H1 (cell line): ENCODE data around the gene TRMT61A. TPM values are rescaled to one million over a fixed set of nuclear protein-coding genes. Genes with fewer than 3 reads are reported as not detected.
A peak's percentile ranks its signal among the peaks of the same experiment; 100 is the strongest.

Source experiments
- CTCF ChIA-PET: fragments of 300-600 bp; sonication (Branson Sonifier 250); formaldehyde crosslinking; loops from one replicate; lab custom pipeline; 2021; ENCODE audit not compliant: partially characterized antibody; lab: Charles Lee
- POLR2A ChIA-PET: fragments of 300-600 bp; sonication (Branson Sonifier 250); formaldehyde crosslinking; loops from one replicate; lab custom pipeline; 2021; ENCODE audit warnings: inconsistent platforms; ENCODE audit not compliant: partially characterized antibody; lab: Charles Lee
- DNase-seq, 2 experiments: peaks; one replicate each; pipeline versions ENCODE4 v3.0.0 to v3.0.0-alpha.2; 2010 to 2022; ENCODE audit warnings: low spot score in 2 of 2, low read depth in 1 of 2, mixed read lengths in 1 of 2
- FAIRE-seq: peaks from 2 replicates; lab custom pipeline; 2011; peaks lifted over from hg19 to GRCh38; lab: Jason Lieb, UNC
- H2AFZ ChIP-seq: 2 replicates; pipeline ENCODE4 v1.8.1; 2012; ENCODE audit warnings: low read length, inconsistent platforms
- H2AK5ac ChIP-seq: 2 replicates; pipeline ENCODE4 v1.6.1; 2013; ENCODE audit warnings: low read depth, low read length
- H2BK120ac ChIP-seq: replicated peaks from 2 replicates; pipeline ENCODE3; 2013; ENCODE audit warnings: low read depth, low read length, inconsistent platforms
- H2BK12ac ChIP-seq: 2 replicates; pipeline ENCODE4 v1.6.1; 2013; ENCODE audit warnings: low read depth, low read length
- H2BK15ac ChIP-seq: 2 replicates; pipeline ENCODE4 v1.6.1; 2013; ENCODE audit warnings: low read length
- H2BK20ac ChIP-seq: 2 replicates; pipeline ENCODE4 v1.6.1; 2013; ENCODE audit warnings: low read length
- H2BK5ac ChIP-seq: 2 replicates; pipeline ENCODE4 v1.6.1; 2013; ENCODE audit warnings: low read depth, low read length
- H3K14ac ChIP-seq: 2 replicates; pipeline ENCODE4 v1.6.1; 2013; ENCODE audit warnings: inconsistent platforms; ENCODE audit not compliant: insufficient read length
- H3K18ac ChIP-seq: 2 replicates; pipeline ENCODE4 v1.6.1; 2013; ENCODE audit warnings: low read length; ENCODE audit errors: extremely low read depth
- H3K23ac ChIP-seq: 2 replicates; pipeline ENCODE4 v1.6.1; 2013; ENCODE audit warnings: inconsistent platforms; ENCODE audit not compliant: insufficient read length
- H3K23me2 ChIP-seq: 2 replicates; pipeline ENCODE4 v1.6.1; 2013; ENCODE audit warnings: low read depth, low read length
- H3K27ac ChIP-seq: 2 replicates; pipeline ENCODE4 v1.6.1; 2011; ENCODE audit warnings: low read depth, low read length, inconsistent platforms
- H3K27me3 ChIP-seq, 4 experiments: replicated peaks in 1 of 4; 1 replicate in 1 of 4; 2 replicates in 3 of 4; pipeline versions ENCODE4 v1.6.1 to v1.8.1; 2011 to 2013; ENCODE audit warnings: low read length in 3 of 4, mild to moderate bottlenecking in 3 of 4, inconsistent platforms in 2 of 4, mixed read lengths in 2 of 4, moderate library complexity in 1 of 4; ENCODE audit not compliant: control insufficient read depth in 3 of 4, insufficient read depth in 3 of 4; ENCODE audit errors: extremely low read depth in 1 of 4
- H3K36me3 ChIP-seq, 4 experiments: 2 replicates each; pipeline versions ENCODE4 v1.6.1 to v1.8.1; 2011 to 2013; ENCODE audit warnings: mild to moderate bottlenecking in 4 of 4, low read length in 3 of 4, moderate library complexity in 2 of 4, control low read depth in 1 of 4, inconsistent platforms in 1 of 4; ENCODE audit not compliant: insufficient read depth in 4 of 4, control insufficient read depth in 2 of 4
- H3K4ac ChIP-seq: replicated peaks from 2 replicates; pipeline ENCODE3; 2013; ENCODE audit warnings: low read length, low read depth, mixed read lengths, inconsistent platforms; ENCODE audit not compliant: insufficient read length
- H3K4me1 ChIP-seq, 4 experiments: replicated peaks in 1 of 4; 1 replicate in 1 of 4; 2 replicates in 3 of 4; pipeline versions ENCODE4 v1.6.1 to v1.8.1; 2011 to 2013; ENCODE audit warnings: low read length in 3 of 4, inconsistent platforms in 2 of 4, mixed read lengths in 1 of 4; ENCODE audit not compliant: insufficient read depth in 4 of 4, control insufficient read depth in 3 of 4
- H3K4me2 ChIP-seq, 2 experiments: 2 replicates each; pipeline versions ENCODE4 v1.6.1 to v1.8.1; 2011 to 2013; ENCODE audit warnings: low read depth in 2 of 2, low read length in 2 of 2, control low read depth in 1 of 2, inconsistent platforms in 1 of 2, mild to moderate bottlenecking in 1 of 2; ENCODE audit not compliant: insufficient read depth in 1 of 2
- H3K4me3 ChIP-seq, 4 experiments: fragments of 200-600, 300-600 bp in 1 of 4; sonication (generic), shearing (Covaris generic), sonication (Bioruptor Twin) in 1 of 4; 2 replicates each; pipeline versions ENCODE4 v1.5.1 to v1.8.1; 2011 to 2016; ENCODE audit warnings: low read length in 4 of 4, low read depth in 3 of 4, control low read depth in 2 of 4, inconsistent platforms in 2 of 4, mild to moderate bottlenecking in 2 of 4, mixed read lengths in 1 of 4, moderate library complexity in 1 of 4; ENCODE audit not compliant: insufficient read depth in 2 of 4; ENCODE audit errors: extremely low read depth in 1 of 4
- H3K56ac ChIP-seq: replicated peaks from 2 replicates; pipeline ENCODE3; 2013; ENCODE audit warnings: low read depth, mild to moderate bottlenecking, mixed read lengths, low read length, inconsistent platforms; ENCODE audit not compliant: insufficient read length
- H3K79me1 ChIP-seq: 2 replicates; pipeline ENCODE4 v1.6.1; 2013; ENCODE audit warnings: low read depth, low read length, control low read depth
- H3K79me2 ChIP-seq, 2 experiments: 2 replicates each; pipeline versions ENCODE4 v1.6.1 to v1.8.1; 2012 to 2013; ENCODE audit warnings: low read length in 2 of 2, mild to moderate bottlenecking in 2 of 2, inconsistent platforms in 1 of 2; ENCODE audit not compliant: insufficient read depth in 2 of 2, control insufficient read depth in 1 of 2
- H3K9ac ChIP-seq, 4 experiments: replicated peaks in 1 of 4; 1 replicate in 1 of 4; 2 replicates in 3 of 4; pipeline versions ENCODE4 v1.6.1 to v1.8.1; 2011 to 2013; ENCODE audit warnings: low read depth in 3 of 4, low read length in 3 of 4, control low read depth in 2 of 4, mild to moderate bottlenecking in 2 of 4, moderate library complexity in 2 of 4, inconsistent platforms in 1 of 4; ENCODE audit errors: extremely low read depth in 1 of 4
- H3K9me3 ChIP-seq, 2 experiments: 2 replicates each; pipeline versions ENCODE4 v1.6.1 to v1.8.1; 2012 to 2013; ENCODE audit warnings: mild to moderate bottlenecking in 2 of 2, moderate library complexity in 2 of 2, control low read depth in 1 of 2, inconsistent platforms in 1 of 2, low read depth in 1 of 2, low read length in 1 of 2, mixed read lengths in 1 of 2; ENCODE audit not compliant: insufficient read depth in 2 of 2
- H4K20me1 ChIP-seq, 2 experiments: replicated peaks in 1 of 2; 2 replicates each; pipeline versions ENCODE3 to v1.8.1; 2011 to 2013; ENCODE audit warnings: inconsistent platforms in 2 of 2, low read length in 2 of 2, mild to moderate bottlenecking in 1 of 2; ENCODE audit not compliant: insufficient read depth in 2 of 2, control insufficient read depth in 1 of 2
- H4K5ac ChIP-seq: 2 replicates; pipeline ENCODE4 v1.6.1; 2013; ENCODE audit warnings: low read length, low read depth, mixed read lengths, inconsistent platforms; ENCODE audit not compliant: insufficient read length
- H4K8ac ChIP-seq: 2 replicates; pipeline ENCODE4 v1.8.0; 2013; ENCODE audit warnings: mild to moderate bottlenecking, moderate library complexity, low read length, inconsistent platforms; ENCODE audit not compliant: insufficient read depth; ENCODE audit errors: extremely low read depth
- H4K91ac ChIP-seq: replicated peaks from 2 replicates; pipeline ENCODE3; 2013; ENCODE audit warnings: low read length, mixed read lengths, inconsistent platforms; ENCODE audit not compliant: insufficient read length
- GTF2F1 ChIP-seq: IDR thresholded peaks from 2 replicates; pipeline ENCODE4 v1.6.1; 2012; ENCODE audit warnings: low read depth, low read length, improper control_type of control experiment, borderline replicate concordance
- RBBP5 ChIP-seq: IDR thresholded peaks from 2 replicates; pipeline ENCODE4 v1.7.1; 2012; ENCODE audit warnings: low read depth, mild to moderate bottlenecking, inconsistent platforms, low read length, moderate library complexity, borderline replicate concordance
- SIX5 ChIP-seq: IDR thresholded peaks from 2 replicates; pipeline ENCODE4 v1.6.1; 2011; ENCODE audit warnings: mild to moderate bottlenecking, low read depth, low read length
- SRF ChIP-seq: IDR thresholded peaks from 2 replicates; pipeline ENCODE4 v1.6.1; 2011; ENCODE audit warnings: mild to moderate bottlenecking, low read depth, low read length, moderate library complexity
- WGBS, 2 experiments: shearing (Covaris generic) in 1 of 2; methylation state at CpG; one replicate each; pipeline versions ENCODE4 v1.1.6 to v1.1.7; 2013 to 2015; ENCODE audit warnings: low lambda C conversion rate in 2 of 2, mixed read lengths in 2 of 2, inconsistent platforms in 1 of 2, low coverage in 1 of 2, missing lambda C conversion rate in 1 of 2; ENCODE audit not compliant: insufficient replicate concordance in 2 of 2, insufficient coverage in 1 of 2, insufficient read length in 1 of 2; ENCODE audit errors: extremely low coverage in 1 of 2, missing lambda C conversion rate in 1 of 2; 5-methylcytosine and 5-hydroxymethylcytosine counted together
- polyA plus RNA-seq, 7 experiments: library from polyadenylated mRNA; depleted of rRNA in 3 of 7; stranded (reverse) in 5 of 7; unstranded in 2 of 7; fragments of >200 nt in 5 of 7; fragments of 200-250 nt in 2 of 7; gene quantifications; 1 replicate in 5 of 7; 2 replicates in 1 of 7; 4 replicates in 1 of 7; pipeline versions ENCODE4 v1.2.1 to v1.2.3, GENCODE V29; 2011 to 2013; ENCODE audit warnings: missing spikeins in 2 of 7, mixed read lengths in 2 of 7
- total RNA-seq: library from RNA; stranded (reverse); fragmentation: NEBNext Ultra II Directional; extraction: Animal tissue kit (Norgen Biotek cat#: 25700); gene quantifications from 2 replicates; pipeline ENCODE4 v1.2.1, GENCODE V29; 2021
- TF ChIP-seq, protein P1 (sequence below), 3 experiments: IDR thresholded peaks; 1 replicate in 2 of 3; 2 replicates in 1 of 3; pipeline versions ENCODE4 v1.5.1 to v1.6.1; 2011; ENCODE audit warnings: low read length in 3 of 3, mild to moderate bottlenecking in 3 of 3, inconsistent platforms in 2 of 3, low read depth in 1 of 3, moderate library complexity in 1 of 3; ENCODE audit not compliant: insufficient read depth in 1 of 3; ENCODE audit errors: control extremely low read depth in 1 of 3
- TF ChIP-seq, protein P2 (sequence below): IDR thresholded peaks from 2 replicates; pipeline ENCODE4 v1.6.1; 2012; ENCODE audit warnings: low read length, inconsistent platforms

Gene TRMT61A
- total and polyA plus RNA-seq, 2 of the 8 experiments (the other 6 are each of a cell fraction or from before 2014, with no cell fraction given), result 15.8 to 19.0 TPM

DNA sequence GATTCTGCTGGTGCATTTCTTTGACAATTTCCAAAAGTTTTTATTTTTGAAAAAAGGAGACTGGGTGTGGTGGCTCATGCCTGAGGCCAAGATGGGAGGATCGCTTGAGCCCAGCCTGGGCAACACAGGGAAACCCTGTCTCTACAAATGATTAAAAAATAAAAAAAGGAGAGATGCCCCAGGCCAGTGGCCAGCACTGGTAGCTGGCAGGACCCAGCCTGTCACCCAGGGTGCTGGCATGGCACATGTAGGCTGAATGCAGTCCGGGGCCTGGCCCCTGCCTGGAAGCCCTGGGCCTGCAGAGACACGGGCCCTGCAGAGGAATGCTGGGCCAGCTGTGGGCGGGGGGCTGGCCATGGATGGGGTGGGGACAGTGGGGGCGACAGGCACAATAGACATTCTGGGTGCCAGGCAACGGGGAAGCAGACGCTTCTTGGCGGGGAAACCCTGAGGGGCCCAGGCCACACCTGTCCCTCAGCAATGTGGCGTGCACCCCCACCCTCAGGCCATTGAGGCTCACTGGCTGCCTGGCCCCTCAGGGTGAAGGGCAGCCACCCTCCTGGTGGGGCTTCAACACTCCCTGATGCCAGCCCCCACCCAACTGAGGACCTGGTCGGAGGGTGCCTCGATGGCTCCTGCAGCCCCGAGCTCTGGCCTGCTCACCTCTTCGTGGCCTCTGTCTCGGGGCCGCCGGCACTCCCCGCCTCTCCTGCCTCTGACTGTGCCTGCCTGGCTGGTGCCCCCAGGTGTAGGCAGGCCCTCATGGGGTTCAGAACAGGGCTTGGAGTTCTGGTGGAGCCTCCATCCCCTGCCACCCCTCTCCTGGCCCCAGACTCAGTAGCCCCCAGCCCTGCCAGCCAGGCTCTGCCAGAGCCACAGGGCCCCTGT, 12.1 kb downstream of the TRMT61A start:
- peak overlapping the region; percentile 99 for H3K18ac ChIP-seq
- 84% methylated on average over 17 of the region's 17 CpGs; no CpG with 5 or more reads in 1 of the 2 experiments for WGBS, 2 experiments
- H2BK12ac ChIP-seq, result peak overlapping the region; percentile 99; the same call in 1 of the 2 replicates
- H4K8ac ChIP-seq, result peak overlapping the region; percentile 62; the same call in 1 of the 2 replicates
- POLR2A ChIA-PET, result interaction anchor here (1.1 to 29.8 kb wide), 9 partner anchors 8 to 31 kb away, joined by 3 to 844 read pairs (median 13); partner anchors contain the start of genes BAG5, CKB, COA8 and TRMT61A
- H3K14ac ChIP-seq, result no peak overlapping the region
- peak overlapping the region; percentile 90; the same call in 1 of the 2 replicates for H2BK20ac ChIP-seq
- H3K4me1 ChIP-seq, result peaks cover 0 to 31% (median 28%) of the 10 kb centered on the region in 4 experiments; a peak in 6 of 7 replicates
- no peak overlapping the region for H2AFZ ChIP-seq
- FAIRE-seq (no peak), DNase-seq (no peak)
- H2BK15ac ChIP-seq, result peak overlapping the region; percentile 88; the same call in 1 of the 2 replicates
- H3K36me3 ChIP-seq, result no peaks in the 10 kb centered on the region
- H3K9me3 ChIP-seq, result no peaks in the 10 kb centered on the region
- no peaks in the 10 kb centered on the region; a peak in 2 of 7 replicates for H3K27me3 ChIP-seq
- H3K4me3 ChIP-seq, result no peak overlapping the region
- peak overlapping the region; percentile 38; the same call in 1 of the 2 replicates for H3K27ac ChIP-seq
- no peaks in the 10 kb centered on the region for H3K79me1 ChIP-seq
- peaks cover 0 to 12% of the 10 kb centered on the region in 2 experiments for H4K20me1 ChIP-seq
- H3K79me2 ChIP-seq, result no peaks in the 10 kb centered on the region
- H2AK5ac ChIP-seq, result no peak overlapping the region
- H3K56ac ChIP-seq, result no peak overlapping the region
- H2BK120ac ChIP-seq, result no peak overlapping the region
- CTCF ChIA-PET, result interaction anchor here (1.1 to 28.8 kb wide), 7 partner anchors 8 to 436 kb away, joined by 4 to 921 read pairs (median 8); partner anchors contain the start of genes CKB and TRMT61A
- H3K23ac ChIP-seq, result no peak overlapping the region
- H3K9ac ChIP-seq, result no peak overlapping the region; a peak in 1 of 7 replicates
- peak overlapping the region; percentile 69 for H3K4ac ChIP-seq
- H3K4me2 ChIP-seq, result no peak overlapping the region
- H4K91ac ChIP-seq, result peak overlapping the region; percentile 100
- H4K5ac ChIP-seq, result peak overlapping the region; percentile 83
- no peaks in the 10 kb centered on the region for H3K23me2 ChIP-seq
- H2BK5ac ChIP-seq, result peak overlapping the region; percentile 97; the same call in 1 of the 2 replicates
- TF ChIP-seq, protein P1, sequence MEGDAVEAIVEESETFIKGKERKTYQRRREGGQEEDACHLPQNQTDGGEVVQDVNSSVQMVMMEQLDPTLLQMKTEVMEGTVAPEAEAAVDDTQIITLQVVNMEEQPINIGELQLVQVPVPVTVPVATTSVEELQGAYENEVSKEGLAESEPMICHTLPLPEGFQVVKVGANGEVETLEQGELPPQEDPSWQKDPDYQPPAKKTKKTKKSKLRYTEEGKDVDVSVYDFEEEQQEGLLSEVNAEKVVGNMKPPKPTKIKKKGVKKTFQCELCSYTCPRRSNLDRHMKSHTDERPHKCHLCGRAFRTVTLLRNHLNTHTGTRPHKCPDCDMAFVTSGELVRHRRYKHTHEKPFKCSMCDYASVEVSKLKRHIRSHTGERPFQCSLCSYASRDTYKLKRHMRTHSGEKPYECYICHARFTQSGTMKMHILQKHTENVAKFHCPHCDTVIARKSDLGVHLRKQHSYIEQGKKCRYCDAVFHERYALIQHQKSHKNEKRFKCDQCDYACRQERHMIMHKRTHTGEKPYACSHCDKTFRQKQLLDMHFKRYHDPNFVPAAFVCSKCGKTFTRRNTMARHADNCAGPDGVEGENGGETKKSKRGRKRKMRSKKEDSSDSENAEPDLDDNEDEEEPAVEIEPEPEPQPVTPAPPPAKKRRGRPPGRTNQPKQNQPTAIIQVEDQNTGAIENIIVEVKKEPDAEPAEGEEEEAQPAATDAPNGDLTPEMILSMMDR (IDR thresholded peaks at IDR 0.05; ENCODE audit: control extremely low read depth in 1 of 3, insufficient read depth in 1 of 3, low read depth in 1 of 3, low read length in 3 of 3), result no peak
- TF ChIP-seq RBBP5 (no peak), SRF (no peak), GTF2F1 (no peak), SIX5 (no peak)
- TF ChIP-seq, protein P2, sequence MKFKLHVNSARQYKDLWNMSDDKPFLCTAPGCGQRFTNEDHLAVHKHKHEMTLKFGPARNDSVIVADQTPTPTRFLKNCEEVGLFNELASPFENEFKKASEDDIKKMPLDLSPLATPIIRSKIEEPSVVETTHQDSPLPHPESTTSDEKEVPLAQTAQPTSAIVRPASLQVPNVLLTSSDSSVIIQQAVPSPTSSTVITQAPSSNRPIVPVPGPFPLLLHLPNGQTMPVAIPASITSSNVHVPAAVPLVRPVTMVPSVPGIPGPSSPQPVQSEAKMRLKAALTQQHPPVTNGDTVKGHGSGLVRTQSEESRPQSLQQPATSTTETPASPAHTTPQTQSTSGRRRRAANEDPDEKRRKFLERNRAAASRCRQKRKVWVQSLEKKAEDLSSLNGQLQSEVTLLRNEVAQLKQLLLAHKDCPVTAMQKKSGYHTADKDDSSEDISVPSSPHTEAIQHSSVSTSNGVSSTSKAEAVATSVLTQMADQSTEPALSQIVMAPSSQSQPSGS, result no peak
